Left kidney (tissue), 2 donors: Measurements from ENCODE around the gene CAPG. TPM values are rescaled to one million over a fixed set of nuclear protein-coding genes. Genes with fewer than 3 reads are reported as not detected.
"Not testable (repeated sequence)": the region's sequence is repeated elsewhere in the genome, so short reads cannot be mapped to it uniquely, and the experiment has no call there.

Experiments
- DNase-seq: peaks from one replicate; pipeline ENCODE4 v3.0.0-alpha.2; 2013
- polyA plus RNA-seq: library from polyadenylated mRNA; unstranded; fragments of 120-200 nt; gene quantifications from one replicate; pipeline ENCODE4 v1.2.1, GENCODE V29; 2013; ENCODE audit not compliant: insufficient read length

The CAPG gene
- polyA plus RNA-seq, 1 donor = 81.7 TPM

GRCh38 chr2:85439569-85439968 lies 29.4 kb upstream of the CAPG start:
- not testable (repeated sequence) for DNase-seq

DNA sequence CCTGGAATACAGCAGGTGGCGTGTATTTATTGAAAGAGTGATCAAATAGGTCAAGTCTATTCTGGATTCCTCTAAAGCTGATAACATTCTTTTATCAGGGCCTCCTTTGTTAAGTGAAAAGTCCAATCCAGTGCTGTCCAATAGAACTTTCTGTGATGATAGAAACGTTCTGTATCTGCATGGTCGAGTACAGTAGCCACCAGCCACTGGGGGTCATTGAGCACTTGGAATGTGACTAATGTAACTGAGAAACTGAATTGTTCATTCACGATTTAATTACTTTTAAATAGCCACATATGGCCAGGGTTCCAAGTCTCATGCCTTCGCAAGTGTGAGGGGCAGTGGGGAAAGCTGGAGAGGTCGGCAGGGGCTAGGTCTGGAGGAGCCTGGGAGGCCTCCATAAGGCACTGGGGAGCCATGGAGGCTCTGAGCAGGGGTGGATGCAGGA lies 28.9 kb upstream of the CAPG start:
- no peak for DNase-seq

GRCh38 chr2:85438201-85439024 lies 28.2 kb upstream of the CAPG start:
- no peak for DNase-seq

DNA sequence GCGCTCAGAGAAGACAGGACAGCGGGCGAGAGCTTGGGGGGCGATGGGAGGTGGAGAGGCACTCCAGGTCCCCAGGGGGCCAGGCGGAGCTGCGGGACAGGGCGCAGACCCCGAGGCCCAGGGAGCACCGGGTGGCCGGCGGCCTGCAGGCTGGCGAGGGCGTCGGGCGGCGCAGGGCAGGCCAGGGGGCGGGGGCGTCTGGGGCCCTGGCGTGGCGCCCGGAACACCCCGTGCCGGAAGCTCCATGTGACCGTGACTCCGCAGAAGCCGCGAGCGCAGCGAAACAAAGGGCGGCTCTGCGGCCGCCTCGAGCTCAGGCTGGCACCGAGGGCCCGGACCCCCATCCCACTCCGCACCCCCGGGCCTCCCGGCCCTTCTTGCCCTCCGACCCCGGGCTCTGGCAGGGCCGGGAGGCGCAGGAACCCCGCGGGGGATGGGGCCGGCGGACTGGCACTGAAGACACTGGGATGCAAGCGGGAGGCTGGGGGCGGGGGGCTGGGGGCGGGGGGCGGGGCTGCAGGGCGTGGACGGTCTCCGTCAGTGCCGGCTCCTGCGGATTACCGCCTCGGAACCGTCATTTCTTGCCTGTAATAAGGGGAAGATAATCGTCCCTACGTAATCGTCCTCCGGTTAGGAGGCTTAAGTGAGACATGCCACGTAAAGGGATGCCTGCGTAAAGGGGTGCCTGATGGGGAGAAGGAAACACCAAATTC lies 27.5 kb upstream of the CAPG start:
- DNase-seq = no peak

DNA sequence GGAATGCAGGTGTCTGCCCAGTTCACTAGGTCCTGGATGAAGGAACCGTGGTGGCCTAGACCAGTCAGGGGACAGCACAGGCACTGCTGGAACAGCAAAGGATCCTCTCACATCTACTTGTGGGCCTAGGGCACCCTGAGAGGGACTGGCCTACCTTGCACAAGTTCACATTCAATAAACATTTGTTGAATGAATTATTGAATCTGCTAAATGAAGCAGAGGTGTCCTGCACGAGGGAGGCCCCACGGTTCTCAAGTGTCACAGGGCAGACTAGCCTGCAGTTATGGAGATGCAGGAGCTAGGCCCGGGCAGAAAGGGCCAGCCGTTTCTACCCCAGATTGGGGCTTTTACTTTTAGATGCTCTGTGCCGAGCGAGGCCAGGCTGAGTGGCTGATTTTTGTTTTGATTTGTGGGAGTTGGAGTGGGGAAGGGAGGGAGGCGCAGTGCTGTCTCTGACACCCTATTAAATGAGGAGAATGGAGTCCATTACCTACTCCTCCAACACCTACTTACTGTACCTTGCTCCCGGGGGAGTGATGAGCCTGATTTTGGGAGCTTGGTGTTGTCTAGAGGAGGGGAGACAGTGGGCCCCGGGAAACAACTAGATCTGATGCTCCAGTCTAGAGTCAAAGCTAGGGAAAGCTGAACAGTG lies 26.8 kb upstream of the CAPG start:
- no peak for DNase-seq

GRCh38 chr2:85435981-85436835 lies 26.0 kb upstream of the CAPG start:
- no peak for DNase-seq

GRCh38 chr2:85435220-85435958 lies 25.2 kb upstream of the CAPG start:
- no peak for DNase-seq

DNA sequence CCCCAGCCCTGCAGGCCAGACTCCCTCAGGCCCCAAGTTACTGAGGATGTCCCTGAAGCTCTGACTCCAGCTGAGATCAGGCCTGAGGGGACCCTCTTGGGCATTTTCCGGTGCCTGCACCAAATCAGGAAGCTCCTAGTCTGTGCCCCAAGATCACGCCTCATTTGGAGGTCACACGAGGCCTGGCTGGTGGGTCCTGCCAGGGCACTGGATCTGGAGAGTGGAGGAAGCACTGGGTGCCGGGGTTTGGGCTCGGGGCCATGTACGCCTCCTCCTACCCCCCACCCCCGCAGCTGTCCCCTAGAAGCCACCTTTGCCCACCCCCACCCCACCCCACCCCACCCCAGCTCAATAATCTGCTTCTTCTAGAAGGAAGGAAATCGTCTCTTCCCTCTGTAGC lies 24.5 kb upstream of the CAPG start:
- no peak for DNase-seq

DNA sequence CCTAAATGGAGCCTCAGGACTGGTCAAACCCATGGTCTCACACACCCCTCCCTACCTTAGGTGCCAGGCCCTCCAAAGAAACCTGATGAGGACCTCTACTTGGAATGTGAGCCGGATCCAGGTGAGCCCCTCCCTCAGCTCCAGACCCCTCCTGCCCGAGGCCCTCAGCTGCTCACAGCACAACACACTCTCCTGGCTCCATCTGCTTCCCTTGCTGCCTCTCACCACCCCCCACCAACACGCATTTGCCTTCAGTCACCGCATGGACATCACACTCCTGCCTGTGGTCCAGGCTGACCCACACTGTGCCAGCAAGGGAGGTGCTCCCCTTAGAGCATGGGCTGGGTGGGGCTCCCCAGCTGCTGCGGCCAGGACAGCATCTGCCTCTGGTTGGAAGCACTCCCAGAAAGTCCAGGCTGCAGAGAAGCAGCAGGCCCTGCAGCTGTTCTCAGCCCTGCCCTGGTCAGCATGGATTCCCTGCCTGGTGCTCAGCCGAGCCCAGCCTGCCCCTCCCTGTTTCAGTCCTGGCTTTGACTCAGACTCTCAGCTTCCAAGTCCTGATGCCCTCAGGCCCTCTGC lies 23.4 kb upstream of the CAPG start:
- DNase-seq = no peak

DNA sequence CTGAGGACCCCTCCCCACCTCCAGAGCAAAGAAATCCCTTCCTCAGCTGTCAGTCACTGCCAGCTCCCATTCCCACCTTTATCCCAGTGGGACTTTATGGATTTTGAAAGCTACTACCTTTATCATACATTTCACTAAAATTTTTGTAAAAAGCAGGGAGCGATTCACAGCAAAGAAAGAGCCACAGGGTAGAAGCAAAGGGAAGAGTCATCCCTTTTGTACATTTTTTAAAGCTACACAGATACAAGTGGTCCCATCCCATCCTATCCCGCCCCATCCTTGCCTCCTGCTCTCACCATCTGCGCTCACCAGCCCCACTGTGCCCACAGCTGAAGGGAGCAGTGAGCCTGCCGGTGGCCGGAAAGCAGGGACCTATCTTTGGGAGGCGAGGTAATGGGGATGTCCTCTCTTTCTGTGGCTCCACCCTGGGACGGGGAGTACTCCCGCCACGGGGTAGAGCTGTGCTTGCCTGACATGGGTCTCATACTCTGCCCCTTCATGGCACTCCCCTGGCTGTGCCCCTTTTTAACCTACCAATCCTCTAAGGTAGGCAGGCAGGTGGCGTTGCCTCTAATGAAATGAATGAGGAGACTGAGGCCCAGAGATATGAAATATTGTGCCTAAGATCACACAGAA lies 21.5 kb upstream of the CAPG start:
- no peak for DNase-seq

DNA sequence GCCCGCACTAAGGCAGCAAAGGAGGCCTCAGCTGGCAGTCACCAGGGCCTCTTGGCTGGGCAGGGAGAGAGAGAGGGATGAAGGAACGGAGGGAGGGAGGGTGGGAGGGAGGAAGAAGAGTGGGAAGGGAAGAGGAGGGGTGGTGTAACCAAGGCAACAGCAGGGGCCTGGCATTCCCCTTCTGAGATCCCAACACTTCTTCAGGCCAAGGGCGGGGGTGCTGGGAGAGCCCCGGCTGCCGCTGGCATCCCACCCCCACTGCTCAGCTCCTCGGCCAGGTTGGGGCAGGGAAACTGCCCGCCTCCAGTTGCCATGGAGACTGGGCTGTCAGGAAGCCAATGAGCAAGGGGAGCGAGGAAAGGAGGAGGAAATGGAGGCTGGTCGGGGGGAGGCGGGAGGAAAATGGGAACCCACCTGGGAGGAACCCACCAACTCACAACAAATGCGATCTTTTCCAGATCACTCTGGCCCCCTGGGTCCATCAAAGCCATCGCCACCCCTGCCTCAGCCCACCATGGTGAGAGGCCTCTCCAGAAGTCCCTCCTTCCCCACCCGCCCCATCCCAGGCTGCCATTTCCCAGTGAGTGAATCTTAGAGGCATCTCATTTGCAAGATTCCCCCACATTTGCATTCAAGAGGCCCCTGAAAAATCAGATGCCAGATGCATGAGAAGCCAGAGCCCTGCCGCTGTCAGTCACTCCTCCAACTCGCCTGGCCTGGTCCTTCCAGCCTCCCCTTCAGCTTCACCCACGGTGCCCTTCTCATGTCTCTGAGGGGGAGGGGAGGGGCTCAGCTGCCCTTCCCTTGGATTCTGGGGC lies 20.8 kb upstream of the CAPG start:
- DNase-seq = no peak

GRCh38 chr2:85429924-85430289 lies 19.7 kb upstream of the CAPG start:
- DNase-seq = no peak

DNA sequence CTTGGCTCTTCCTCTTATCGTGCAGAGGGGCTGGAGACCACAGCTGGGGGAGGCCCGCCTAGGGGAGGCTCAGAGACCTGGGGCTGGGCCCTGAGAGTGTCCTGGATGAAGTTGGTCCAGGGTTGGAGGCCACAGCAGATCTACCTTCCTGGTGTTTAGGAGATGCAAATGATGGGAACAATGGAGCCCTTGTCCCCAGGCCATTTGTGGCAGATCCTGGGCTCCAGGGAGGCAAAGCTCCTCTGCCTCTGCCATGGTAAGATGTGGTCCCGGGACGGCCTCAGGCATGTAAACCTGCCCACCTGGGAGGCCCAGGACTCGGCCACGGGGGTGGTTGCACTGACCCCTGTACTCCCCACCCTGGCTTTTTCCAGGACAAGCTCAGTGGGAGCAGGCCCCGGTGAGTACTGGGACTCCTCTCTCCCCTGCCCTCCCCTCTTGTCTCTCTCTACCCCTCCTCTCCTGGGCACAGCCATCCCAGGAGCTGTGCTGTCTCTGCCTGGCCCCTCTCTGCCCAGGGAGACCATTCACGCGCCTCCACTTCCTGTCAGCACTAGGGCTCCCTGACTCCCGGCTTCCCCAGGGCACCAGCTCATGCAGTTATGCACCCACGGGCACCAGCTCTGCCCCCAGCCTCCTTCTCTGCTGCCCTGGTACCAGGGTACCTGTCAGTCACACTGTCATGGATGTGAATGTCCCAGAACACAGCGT lies 19.2 kb upstream of the CAPG start:
- DNase-seq = no peak

GRCh38 chr2:85428343-85428881 lies 18.2 kb upstream of the CAPG start:
- DNase-seq = no peak

DNA sequence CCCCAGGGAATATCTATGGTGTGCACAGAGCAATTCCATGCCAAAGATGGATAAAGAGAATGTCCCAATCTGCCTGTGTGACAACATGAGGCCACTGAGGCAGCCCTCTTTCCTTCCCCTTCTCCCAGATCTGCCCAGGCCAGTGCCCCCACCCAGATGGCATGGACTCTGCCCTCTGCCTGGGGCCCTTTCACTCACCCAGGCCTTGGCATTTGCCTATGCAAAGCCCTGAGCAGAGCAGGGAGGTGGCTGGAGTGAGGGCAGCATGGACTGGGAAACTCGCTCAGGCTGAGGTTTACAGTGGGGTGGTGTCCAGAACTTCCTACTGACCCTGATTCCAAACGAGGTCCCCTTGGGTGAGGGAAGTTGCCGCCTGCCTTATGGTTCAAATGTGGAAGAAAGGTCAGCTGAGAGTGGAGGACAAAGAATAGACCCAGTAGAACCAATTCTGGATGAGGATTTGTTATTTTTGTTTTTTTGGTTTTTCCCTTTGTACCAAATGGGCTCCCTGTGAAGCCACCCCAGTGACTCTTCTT lies 17.2 kb upstream of the CAPG start:
- DNase-seq = no peak

DNA sequence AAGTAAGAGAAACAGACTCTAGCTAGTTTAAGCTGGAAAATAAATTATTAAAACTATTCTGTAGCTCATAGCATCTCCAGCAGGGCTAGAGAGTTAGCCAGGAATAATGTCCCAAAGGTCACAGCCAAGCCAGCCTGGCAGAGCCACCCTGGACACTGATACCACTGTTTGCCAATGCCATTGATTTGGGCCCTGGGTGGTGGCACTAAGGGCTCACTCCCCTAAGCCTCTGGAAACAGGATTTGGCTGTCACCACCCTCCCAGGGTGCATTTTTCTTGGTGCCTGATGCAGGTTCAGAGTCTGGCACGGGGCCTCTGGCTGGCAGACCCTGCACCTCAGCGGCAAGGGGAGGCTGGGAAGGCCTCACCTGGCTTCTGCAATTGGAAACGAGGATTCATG lies 15.4 kb upstream of the CAPG start:
- no peak for DNase-seq

DNA sequence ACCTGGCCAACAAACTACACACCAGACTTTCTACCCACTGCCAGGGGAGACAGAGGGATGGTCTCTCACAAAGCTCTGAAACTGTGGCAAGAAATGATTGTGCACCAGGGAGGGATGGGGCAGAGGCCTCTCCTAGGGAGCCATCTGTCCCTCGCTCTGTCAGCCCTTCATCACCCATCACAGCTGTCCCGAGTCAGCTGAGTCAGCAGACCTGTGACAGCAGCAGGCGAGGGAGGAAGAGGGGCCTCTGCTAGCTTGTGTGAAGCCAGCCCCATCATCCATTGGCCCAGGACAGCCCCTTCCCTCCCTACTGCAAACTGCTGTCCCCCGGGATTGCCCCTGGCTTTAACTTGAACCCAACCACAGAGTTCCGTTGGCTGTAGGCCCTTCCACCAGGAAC lies 13.4 kb upstream of the CAPG start:
- no peak for DNase-seq

- DNase-seq = no peak
These were observed 11.9 kb upstream of the CAPG start for GRCh38 chr2:85422072-85422457.
